HG03520 (cell line): ENCODE results near the gene ZBTB25.

Experiments used
- ATAC-seq: cut with Tn5 transposase; IDR thresholded peaks from one replicate; pipeline ENCODE4 v1.9.1; 2021; ENCODE audit warnings: mild to moderate bottlenecking, moderate library complexity; ENCODE audit not compliant: unreplicated experiment

Gene ZBTB25

DNA sequence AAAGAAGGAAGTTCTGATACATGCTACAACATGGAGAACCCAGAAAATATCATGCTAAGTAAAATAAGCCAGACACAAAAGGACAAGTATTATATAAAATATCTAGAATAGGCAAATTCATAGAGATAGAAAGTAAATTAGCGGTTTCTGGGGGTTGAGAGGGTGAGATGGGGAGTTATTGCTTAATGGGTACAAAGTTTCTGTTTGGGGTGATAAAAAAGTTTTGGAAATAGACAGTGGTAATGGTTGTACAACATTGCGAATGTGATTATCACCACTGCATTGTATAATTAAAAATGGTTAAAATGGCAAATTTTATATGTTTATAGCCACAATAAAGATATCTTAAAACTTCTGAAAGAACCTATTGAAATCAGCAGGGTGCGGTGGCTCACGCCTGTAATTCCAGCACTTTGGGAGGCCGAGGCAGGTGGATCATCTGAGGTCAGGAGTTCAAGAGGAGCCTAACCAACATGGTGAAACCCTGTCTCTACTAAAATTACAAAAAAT, 15.0 kb downstream of the ZBTB25 start:
- ATAC-seq, result no peak

GRCh38 chr14:64478634-64479250, 24.9 kb downstream of the ZBTB25 start:
- ATAC-seq, result no peak

DNA sequence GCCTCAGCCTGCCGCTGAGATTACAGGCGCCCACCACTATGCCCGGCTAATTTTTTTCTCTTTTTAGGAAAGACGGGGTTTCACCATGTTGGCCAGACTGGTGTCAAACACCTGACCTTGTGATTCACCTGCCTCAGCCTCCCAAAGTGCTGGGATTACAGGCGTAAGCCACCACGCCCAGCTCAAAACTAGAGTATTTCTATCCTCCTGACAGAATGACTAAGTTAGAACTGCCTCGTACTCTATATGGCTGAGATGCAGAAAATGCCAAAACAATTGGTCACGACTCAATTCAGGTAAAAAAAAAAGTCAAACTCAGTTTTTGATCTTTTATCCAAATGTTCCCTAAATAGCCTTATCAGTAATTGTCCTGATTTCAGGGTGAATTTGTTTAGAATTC, 27.2 kb downstream of the ZBTB25 start:
- no peak for ATAC-seq

- ATAC-seq, result no peak
Measured at GRCh38 chr14:64475585-64476273, 27.9 kb downstream of the ZBTB25 start.

- ATAC-seq, result no peak
Measured at GRCh38 chr14:64474698-64475097, 28.9 kb downstream of the ZBTB25 start.

DNA sequence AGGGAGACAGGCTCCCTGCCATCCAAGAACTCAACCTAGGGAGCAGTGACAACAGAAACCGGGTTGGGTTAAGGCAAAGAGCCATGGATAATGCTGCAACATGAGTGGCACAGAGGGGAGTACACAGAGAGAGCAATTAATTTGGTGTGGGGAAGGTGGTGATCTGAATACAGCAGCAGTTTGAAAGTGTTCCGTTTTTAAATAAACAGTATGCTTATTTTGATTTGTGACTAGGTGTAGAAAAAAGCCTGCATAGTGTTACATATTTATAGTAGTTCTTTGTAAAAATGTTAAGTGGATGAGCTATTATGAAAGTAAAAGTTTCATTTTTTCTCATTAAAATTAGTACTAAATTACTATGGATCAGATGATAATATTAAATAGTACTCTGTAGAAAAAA, 29.6 kb downstream of the ZBTB25 start:
- no peak for ATAC-seq

DNA sequence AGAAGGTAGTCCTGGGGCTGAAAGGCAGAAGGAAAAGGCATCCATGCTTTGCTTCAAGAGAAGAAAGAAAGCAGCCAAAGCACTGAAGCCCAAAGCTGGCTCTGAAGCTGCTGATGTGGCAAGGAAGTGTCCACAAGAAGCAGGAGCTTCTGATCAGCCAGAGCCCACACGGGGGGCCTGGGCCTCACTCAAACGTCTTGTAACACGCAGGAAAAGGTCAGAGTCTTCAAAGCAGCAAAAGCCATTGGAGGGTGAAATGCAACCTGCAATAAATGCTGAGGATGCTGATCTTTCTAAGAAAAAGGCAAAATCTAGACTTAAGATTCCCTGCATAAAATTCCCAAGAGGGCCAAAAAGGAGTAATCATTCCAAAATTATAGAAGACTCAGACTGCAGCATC, 35.2 kb downstream of the ZBTB25 start:
- ATAC-seq, result no peak

DNA sequence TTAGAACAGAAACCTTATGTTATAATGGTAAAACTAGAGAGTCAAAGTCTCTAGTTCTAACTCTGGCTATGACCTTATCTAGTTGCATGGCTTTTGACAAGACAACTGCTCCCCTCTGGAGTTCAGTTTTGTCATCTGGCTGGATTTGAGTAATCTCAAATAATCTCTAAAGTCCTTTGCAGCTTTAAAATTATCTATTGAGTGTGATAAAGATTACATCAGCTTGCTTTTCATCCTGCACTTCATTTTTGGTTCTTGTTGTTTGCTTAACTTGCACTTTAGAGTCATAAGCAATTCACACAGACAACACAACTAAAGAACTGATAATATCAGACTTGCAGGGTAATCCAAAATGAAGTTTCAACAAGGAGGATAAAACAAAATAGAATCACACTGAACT, 36.1 kb downstream of the ZBTB25 start:
- ATAC-seq, result no peak

DNA sequence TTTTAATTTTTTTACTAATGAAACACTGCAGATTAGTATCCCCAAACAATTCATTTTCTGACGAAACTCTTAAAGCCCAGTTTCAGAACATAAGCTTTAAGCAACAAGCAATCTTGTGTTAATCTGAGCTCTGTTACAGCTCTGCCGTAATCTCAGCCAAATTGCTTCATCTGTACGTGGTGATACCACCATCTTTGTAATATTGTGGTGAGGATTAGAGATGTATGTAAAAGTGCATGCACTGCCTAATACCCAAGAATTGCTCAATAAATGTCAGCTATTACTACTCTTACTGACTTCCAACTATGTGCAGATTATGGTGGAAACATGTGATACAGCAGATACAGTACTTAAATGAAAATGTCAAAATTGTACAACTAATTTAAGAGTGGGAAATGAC, 36.5 kb downstream of the ZBTB25 start:
- no peak for ATAC-seq

DNA sequence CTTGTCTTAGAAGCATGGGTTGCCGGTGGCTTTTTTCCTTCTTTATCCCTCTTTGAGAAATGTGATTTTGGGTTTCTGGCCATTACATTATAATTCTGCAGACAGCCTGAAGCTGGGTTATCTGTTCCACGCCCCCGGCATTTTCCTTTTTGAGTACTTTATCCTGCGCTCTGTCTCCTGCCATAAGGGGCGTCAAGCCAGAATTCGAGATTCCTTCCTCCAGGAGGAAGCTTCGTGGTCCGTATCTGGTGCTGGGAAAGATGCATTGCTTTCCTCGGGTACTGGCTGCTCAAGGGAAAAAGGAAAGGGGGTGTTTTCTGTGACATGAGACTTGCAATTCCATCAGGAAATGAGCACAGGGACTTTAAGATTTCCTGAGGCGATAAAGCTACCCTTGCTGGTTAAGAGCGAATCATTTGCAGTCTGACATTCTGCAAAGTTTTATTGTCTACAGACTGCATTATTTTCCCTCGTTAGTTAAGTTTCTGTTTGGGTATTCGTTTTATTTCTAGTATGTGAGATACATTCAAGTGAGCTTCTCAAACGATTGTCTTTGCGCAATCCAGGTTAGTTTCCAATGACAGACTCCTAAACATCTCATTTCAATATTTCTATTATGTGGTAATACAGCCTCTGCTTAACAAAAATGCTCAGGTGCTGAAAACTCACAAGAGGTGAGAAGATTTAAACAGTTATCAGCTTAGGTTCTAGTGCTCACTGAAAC, 37.6 kb downstream of the ZBTB25 start:
- no peak for ATAC-seq

DNA sequence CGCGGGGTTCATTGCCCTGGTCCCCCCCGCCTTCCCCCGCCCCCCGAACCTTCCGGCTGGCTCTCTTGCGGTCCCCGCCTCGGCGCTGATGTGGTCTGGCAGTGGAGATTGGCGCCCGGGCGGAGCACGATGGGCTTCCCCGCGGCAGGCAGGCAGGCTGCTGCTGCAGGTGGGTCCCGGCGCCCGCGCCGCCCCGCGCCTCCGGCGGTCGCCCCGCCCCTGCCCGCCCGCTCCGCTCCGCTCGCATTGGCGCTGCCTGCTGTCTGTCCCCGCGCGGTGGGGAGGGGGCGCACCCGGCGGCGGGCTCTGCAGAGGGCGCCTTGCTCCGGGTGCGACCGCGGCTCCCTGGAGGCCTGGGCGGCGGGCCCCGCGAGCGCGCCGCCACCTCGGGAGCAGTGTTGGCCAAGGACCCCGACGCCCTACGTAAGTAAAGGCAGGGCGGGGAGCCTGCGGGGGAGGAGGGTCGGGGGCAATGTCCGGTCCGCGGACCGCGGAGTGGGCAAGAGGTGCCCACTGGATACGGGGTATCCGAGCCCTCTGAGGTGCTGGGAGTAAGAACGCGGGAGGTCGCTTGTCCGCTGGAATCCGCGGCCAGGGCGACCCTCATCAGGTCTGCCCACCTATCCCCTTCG, 38.3 kb downstream of the ZBTB25 start, which contains the start of gene AKAP5:
AKAP5 (plus strand) TSS at position 309 of the 632 bp plus-strand sequence. CDS start 2,896 bp downstream, outside the sequence.
- no peak for ATAC-seq

DNA sequence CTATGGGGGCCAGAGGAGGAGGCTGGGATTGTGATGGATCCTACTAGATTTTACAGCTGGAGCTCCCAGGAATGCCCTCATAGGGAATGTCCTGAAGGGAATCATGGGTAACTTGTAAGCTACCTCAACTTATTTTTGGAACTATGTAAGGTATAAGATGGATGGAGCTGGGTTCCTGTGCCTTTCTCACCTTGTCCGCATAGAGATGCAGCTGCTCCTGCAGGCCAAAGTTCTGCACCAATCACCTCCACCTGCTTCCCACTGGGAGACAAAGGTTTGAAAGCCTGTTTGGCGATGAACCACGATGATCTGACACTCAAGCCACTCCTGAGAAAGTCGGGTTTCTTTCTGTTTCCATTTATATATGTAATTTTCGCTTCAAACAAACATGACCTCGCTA, 39.0 kb downstream of the ZBTB25 start:
- ATAC-seq, result no peak

DNA sequence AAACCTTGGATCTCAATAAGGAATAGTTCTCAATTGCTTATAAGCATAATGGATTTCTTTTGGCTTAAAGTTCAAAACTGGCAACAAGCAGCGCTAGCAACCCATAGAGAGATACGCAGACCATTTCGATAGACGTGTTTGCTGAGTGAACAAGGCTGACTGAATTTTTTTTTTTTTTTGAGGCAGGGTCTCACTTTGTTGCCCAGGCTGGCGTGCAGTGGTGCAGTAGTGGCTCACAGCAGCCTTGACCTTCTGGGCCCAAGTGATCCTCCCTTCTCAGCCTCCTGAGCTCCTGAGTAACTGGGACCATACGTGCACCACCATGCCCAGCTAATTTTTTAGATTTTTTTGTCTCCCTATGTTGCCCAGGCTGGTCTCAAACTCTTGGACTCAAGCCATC, 39.8 kb downstream of the ZBTB25 start:
- no peak for ATAC-seq

DNA sequence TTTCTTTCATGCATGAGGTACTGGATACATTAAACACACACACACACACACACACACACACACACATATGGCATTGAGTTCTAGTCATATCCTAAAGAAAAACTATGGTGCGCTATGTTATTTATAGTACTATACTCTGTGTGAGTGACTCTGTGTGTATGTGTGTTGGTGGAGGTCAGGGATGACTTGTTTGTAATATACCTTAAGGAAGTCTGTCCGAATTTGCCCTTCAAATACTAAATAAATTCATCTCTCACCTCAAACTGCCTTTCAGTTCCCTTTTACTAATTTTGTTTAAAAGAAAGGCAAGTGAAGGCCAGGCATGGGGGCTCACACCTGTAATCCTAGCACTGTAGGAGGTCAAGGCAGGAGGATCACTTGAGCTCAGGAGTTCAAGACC, 40.4 kb downstream of the ZBTB25 start:
- peak; percentile 35 for ATAC-seq

- ATAC-seq, result no peak
Measured at GRCh38 chr14:64461221-64461620, 42.4 kb downstream of the ZBTB25 start.

GRCh38 chr14:64459405-64460136, 44.1 kb downstream of the ZBTB25 start:
- no peak for ATAC-seq

GRCh38 chr14:64454671-64455070, 49.0 kb downstream of the ZBTB25 start:
- ATAC-seq, result no peak

- no peak for ATAC-seq
Measured at GRCh38 chr14:64450255-64450654, 53.4 kb downstream of the ZBTB25 start.

DNA sequence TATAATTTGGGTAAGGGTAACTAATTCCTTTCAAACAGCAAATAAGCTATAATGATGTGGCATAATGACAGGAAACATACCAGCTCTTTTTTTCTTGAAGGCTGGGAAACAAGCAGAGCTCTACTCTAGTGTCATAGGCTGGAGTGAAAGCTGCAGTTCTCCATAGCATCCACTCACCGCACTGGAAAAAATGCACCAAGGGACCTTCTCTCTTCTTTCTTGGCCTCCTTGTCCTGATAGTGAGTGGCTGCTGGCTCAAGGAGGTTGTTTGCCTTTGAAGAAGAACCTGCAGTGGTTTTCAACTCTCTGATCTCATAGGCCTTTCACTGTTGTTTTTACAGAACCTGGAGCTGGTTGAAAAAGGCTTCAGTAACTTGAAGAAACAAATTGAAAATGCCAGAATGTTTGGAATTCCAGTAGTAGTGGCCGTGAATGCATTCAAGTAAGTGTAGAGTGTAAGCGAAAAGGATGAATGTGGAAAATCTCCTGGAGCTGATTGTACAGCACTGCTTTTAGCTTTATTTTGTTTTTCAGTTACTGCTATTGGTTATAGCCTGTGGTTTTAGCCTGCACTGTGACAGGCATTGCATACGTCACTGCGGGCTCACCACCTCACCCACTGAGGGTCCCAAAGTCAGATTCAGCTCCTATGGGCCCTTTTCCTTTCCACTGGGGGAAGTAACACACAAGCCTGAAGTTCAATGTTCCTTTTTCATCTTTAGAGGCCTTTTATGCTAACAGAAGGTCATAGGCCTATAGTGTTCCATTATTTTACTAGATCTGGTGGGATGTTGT, 55.6 kb downstream of the ZBTB25 start:
- no peak for ATAC-seq
